Skeletal muscle satellite cell (primary cell): ENCODE measurements around the gene MYLK4.

ENCODE experiments used
- H3K27me3 ChIP-seq: 2 replicates; pipeline ENCODE4 v1.7.0; 2013; ENCODE audit warnings: low read length; ENCODE audit not compliant: control insufficient read depth, insufficient read depth
- H3K36me3 ChIP-seq: 2 replicates; pipeline ENCODE4 v1.7.0; 2013; ENCODE audit warnings: mild to moderate bottlenecking, control low read depth, low read length; ENCODE audit not compliant: insufficient read depth
- H3K4me1 ChIP-seq: 2 replicates; pipeline ENCODE4 v1.7.0; 2013; ENCODE audit warnings: low read length; ENCODE audit not compliant: control insufficient read depth, insufficient read depth
- H3K4me2 ChIP-seq: 2 replicates; pipeline ENCODE4 v1.7.0; 2013; ENCODE audit warnings: mild to moderate bottlenecking, low read length
- H3K4me3 ChIP-seq: 2 replicates; pipeline ENCODE4 v1.7.0; 2013; ENCODE audit warnings: low read length
- H3K9ac ChIP-seq: 2 replicates; pipeline ENCODE4 v1.7.0; 2013; ENCODE audit warnings: mild to moderate bottlenecking, low read depth, low read length, moderate library complexity
- H3K9me3 ChIP-seq: replicated peaks from 2 replicates; pipeline ENCODE4 v1.7.0; 2013; ENCODE audit warnings: mild to moderate bottlenecking, control low read depth, low read length

The MYLK4 gene

DNA sequence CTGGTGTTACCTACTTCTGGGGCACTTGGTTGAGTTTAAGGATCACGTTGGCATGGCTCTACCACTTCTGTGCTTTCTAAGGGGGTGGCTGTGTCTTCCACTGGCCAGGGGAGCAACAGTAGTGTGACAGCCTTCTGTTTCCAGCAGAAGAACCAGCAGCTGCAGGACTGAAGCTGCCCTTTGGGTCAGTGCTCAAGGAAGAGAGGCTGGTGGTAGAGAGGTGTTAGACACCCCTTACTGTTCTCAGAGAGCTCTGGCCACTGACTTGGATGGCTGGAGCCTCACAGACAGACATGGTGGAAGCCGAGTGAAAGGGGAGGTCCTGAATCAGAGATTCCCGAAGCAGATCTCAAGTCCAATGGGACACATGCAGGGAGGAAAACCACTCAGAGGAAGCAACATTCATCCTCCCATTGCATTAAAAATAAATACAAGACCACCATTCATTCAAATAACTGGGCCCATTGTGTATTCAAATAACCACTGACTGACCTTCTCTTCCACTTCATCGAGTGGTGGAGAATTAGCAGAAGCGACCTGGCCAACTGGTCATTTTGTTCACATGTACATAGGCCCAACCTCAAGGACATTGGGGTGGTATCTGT, 106.7 kb downstream of the MYLK4 start:
- Histone ChIP-seq H3K27me3 (peaks cover 68% of the 10 kb centered on the region), H3K9ac (no peak overlapping the region), H3K4me1 (no peaks in the 10 kb centered on the region), H3K4me3 (no peak overlapping the region), H3K4me2 (no peak overlapping the region), H3K36me3 (no peaks in the 10 kb centered on the region), H3K9me3 (no peaks in the 10 kb centered on the region)

DNA sequence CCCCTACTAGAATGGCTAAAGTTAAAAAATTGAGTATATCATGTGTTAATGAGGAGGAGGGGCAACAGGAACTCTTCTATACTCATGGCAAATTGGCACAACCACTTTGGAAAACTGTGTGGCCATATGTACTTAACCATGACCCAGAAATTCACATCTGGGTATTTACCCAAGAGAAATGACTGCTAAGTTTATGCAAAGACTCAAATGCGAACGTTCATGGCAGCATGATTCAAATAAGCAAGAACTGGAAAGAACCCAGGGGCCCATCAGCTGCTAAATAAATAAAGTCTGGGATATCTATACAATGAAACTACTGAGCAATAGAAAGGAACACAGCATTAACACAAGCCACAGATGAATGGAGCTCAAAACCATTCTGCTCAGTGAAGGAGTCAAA, 107.6 kb downstream of the MYLK4 start:
- peaks cover 66% of the 10 kb centered on the region for H3K27me3 ChIP-seq

DNA sequence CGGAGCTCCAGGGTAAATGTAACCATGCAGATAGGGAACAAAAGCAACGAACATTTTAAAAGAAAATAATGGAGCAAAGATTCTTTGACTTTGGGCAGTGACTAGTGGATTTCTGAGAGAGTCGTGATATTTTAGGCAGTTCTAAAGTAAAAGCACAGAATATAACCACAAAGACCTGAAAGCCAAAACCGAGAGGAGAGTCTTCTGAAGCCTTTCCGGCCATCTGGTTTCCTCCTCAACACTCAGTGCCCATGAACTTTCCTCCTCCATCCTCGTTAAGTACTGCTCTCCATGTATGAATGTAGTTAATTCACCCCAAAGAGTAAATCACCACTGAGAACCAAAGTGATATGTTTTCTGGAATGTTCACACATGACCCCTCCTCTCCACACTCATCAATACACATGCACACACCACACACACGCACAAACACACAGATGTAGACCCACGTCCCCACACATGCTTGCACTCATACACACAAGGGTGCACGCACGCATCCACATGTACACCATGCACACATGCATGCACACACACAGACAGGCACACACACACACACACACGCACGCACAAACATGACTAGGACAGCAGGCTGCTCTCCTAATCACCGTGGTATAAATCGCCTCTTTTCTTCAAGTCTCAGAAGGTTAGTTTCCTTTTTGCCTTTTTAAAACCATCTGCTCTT, 109.5 kb downstream of the MYLK4 start:
- Histone ChIP-seq H3K4me3 (no peak overlapping the region), H3K4me1 (no peaks in the 10 kb centered on the region), H3K36me3 (no peaks in the 10 kb centered on the region), H3K4me2 (no peak overlapping the region), H3K27me3 (peaks cover 65% of the 10 kb centered on the region), H3K9me3 (no peaks in the 10 kb centered on the region), H3K9ac (no peak overlapping the region)

More for the DNA sequence above, 107.6 kb downstream of the MYLK4 start:
- Histone ChIP-seq H3K9ac (no peak overlapping the region), H3K9me3 (no peaks in the 10 kb centered on the region), H3K4me3 (no peak overlapping the region), H3K4me1 (no peaks in the 10 kb centered on the region), H3K36me3 (no peaks in the 10 kb centered on the region), H3K4me2 (no peak overlapping the region)

DNA sequence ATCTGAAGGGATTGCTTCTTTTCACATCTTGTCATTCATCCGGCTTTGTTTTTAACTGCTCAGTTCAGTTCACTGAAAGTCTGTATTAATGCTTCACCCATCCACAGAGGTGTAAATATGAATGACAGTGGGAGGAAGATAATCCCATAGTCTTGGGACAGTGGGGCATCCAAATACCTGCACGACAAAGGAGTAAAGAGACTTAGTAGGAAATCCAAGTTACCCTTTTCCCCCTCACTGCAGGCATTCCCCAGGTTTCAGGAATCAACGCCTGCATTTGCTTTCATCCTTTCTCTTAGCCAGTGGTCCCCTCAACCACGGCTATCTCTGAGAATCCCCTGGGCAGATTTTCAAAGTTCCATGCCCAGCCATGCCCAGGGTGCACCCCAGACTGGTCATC, 110.2 kb downstream of the MYLK4 start:
- H3K4me2 ChIP-seq = no peak overlapping the region
- no peaks in the 10 kb centered on the region for H3K36me3 ChIP-seq
- no peak overlapping the region for H3K9ac ChIP-seq
- H3K4me1 ChIP-seq = no peaks in the 10 kb centered on the region
- peaks cover 60% of the 10 kb centered on the region for H3K27me3 ChIP-seq
- H3K9me3 ChIP-seq = no peaks in the 10 kb centered on the region
- H3K4me3 ChIP-seq = no peak overlapping the region

DNA sequence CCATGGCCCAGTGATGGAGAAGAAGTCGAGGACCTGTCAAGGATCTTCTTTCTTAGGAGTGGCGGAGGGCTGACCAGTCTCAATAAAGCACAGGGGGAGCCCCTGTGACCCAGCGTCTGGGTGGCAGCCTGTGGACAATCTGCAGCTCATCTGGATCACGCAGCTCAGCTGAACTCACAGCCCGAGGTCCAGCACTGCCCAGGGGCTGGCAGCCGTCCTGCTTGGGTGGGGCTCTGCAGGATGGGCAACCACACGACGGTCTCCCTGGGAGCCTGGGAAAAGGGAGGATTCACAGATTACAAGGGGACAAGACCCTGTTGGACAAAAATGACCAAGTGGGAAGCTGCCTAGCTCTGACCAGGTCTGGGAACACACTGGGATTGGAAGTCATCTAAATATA, 110.8 kb downstream of the MYLK4 start:
- H3K4me3 ChIP-seq = no peak overlapping the region
- H3K9me3 ChIP-seq = no peaks in the 10 kb centered on the region
- no peak overlapping the region for H3K4me2 ChIP-seq
- H3K9ac ChIP-seq = no peak overlapping the region
- H3K4me1 ChIP-seq = no peaks in the 10 kb centered on the region
- peaks cover 53% of the 10 kb centered on the region for H3K27me3 ChIP-seq
- no peaks in the 10 kb centered on the region for H3K36me3 ChIP-seq

DNA sequence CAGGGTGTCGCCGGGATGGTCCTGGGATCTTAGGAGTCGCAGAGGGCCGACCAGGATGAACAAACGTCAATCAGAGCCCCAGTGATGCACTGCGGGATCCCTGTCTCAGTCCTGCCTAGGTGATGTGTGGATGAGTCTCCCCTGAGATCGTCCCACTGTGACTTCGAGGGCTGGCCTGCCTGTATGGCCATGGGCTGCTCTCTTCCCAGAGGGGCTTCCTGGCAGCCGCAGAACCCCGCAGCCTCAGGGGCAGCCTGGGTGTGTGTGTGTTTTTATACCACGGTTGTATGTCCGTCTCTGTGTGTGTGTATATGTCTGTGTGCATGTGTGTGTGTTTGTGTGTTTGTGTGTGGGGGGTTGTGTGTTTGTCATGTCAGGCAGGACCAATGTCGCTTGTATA, 111.6 kb downstream of the MYLK4 start:
- Histone ChIP-seq H3K36me3 (no peaks in the 10 kb centered on the region), H3K4me2 (no peak overlapping the region), H3K9me3 (no peaks in the 10 kb centered on the region), H3K27me3 (peaks cover 47% of the 10 kb centered on the region), H3K4me3 (no peak overlapping the region), H3K4me1 (peaks cover 1% of the 10 kb centered on the region), H3K9ac (no peak overlapping the region)

DNA sequence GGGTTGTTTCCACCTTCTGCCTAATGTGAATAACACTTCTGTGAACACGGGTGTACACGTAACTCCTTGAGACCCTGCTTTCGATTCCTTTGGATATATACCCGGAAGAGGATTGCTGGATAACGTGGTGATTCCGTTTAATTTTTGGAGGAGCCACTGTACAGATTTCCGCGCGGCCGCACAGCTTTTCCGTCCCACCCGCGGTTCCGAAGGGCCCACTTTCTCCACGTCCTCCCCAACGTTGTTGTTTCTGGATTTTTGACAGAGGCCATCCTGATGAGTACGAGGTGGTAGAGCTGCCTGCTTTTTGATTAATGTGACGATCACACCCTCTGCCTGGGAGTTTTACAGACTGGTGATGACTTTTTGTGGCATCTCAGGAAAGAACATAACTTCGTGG, 114.0 kb downstream of the MYLK4 start:
- peaks cover 23% of the 10 kb centered on the region for H3K4me1 ChIP-seq
- no peaks in the 10 kb centered on the region for H3K9me3 ChIP-seq
- H3K4me3 ChIP-seq = no peak overlapping the region
- no peak overlapping the region for H3K4me2 ChIP-seq
- peaks cover 28% of the 10 kb centered on the region for H3K27me3 ChIP-seq
- no peaks in the 10 kb centered on the region for H3K36me3 ChIP-seq
- no peak overlapping the region for H3K9ac ChIP-seq

DNA sequence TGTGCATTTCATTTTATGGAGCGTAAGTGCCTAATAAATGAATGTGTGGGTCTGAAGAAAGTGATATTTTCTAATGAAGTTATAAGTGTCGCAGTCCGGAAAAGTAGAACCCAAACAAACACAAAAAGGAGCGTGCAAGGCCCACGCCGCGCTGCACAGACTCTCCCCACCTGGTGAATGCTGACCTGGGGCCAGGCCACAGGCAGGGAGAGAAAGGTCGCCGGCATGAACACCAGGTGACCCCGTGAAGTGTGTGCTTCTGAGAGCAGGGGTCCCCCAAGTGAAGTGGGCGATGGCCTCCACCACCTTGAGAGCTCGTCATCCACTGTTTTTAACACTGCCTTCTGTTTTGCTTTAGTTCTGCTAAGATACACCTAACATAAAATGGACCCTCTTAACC, 114.8 kb downstream of the MYLK4 start:
- peaks cover 20% of the 10 kb centered on the region for H3K27me3 ChIP-seq
- H3K9ac ChIP-seq = no peak overlapping the region
- H3K4me1 ChIP-seq = peaks cover 30% of the 10 kb centered on the region
- H3K9me3 ChIP-seq = no peaks in the 10 kb centered on the region
- H3K4me3 ChIP-seq = no peak overlapping the region
- no peaks in the 10 kb centered on the region for H3K36me3 ChIP-seq
- no peak overlapping the region for H3K4me2 ChIP-seq

DNA sequence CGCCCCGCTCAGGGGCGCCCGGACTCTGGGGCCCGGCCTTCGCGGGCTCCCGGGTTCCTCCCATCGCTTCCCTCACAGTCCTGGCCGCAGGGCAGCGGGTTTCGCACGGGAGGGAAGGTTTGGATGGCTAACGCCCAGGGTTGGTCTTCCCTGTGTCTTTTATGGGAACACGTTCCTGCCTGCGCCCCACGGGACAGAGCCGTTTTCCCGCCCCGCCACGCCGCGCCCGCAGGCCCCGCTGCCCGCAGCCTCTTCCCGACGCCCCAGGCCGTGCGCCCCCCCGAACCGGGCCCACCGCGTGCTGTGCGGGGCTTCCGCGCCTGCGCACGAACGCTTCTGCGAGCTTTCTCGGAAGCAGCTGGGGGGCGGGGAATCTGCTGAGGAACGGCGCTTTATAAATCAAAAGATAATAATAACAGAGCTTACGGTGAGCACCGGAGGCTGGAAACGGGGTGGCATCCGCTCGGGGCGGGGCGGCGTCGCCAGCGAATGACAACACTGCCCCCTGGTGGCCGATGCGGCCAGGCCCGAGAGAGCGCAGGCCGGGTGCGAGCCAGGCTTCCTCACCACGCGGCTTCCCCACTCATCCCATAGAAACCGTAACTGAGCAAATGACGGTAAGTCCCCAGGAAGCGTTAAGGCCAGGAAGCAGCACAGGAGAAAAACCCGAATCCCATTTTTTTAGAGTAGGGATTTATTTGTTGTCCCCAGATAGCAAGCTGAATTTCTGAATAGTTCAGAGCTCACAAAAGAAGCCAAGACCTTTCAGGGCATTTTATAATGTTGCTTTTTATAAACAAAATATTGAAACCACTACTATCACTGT, 116.4 kb downstream of the MYLK4 start:
- peak overlapping the region; percentile 75 for H3K9ac ChIP-seq
- H3K9me3 ChIP-seq = no peaks in the 10 kb centered on the region
- H3K36me3 ChIP-seq = no peaks in the 10 kb centered on the region
- peak overlapping the region; percentile 68 for H3K4me3 ChIP-seq
- peak overlapping the region; percentile 82 for H3K4me2 ChIP-seq
- H3K27me3 ChIP-seq = peaks cover 5% of the 10 kb centered on the region
- peaks cover 41% of the 10 kb centered on the region for H3K4me1 ChIP-seq

DNA sequence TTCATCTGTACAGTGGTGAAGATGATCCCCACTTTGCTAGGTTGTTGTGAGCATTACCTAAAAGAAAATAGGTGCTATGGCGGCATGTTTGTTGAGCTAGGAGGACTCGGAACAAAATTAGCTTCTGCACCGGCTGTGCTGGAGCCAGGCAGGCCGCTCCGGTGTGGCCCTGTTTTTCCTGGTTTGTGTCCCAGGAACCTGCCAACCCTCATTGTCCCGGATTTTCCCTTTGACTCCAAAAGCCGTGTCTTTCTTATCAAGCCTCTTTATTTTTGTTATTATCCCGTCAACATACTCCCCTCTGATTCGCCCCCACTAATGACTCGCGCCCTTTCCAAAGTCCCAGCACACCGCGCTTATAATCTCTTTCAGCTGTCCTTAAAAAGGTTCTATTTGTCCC, 117.0 kb downstream of the MYLK4 start:
- no peaks in the 10 kb centered on the region for H3K36me3 ChIP-seq
- peak overlapping the region; percentile 68 for H3K4me3 ChIP-seq
- no peaks in the 10 kb centered on the region for H3K9me3 ChIP-seq
- H3K9ac ChIP-seq = peak overlapping the region; percentile 75
- H3K27me3 ChIP-seq = no peaks in the 10 kb centered on the region
- H3K4me2 ChIP-seq = peak overlapping the region; percentile 82
- peaks cover 41% of the 10 kb centered on the region for H3K4me1 ChIP-seq

DNA sequence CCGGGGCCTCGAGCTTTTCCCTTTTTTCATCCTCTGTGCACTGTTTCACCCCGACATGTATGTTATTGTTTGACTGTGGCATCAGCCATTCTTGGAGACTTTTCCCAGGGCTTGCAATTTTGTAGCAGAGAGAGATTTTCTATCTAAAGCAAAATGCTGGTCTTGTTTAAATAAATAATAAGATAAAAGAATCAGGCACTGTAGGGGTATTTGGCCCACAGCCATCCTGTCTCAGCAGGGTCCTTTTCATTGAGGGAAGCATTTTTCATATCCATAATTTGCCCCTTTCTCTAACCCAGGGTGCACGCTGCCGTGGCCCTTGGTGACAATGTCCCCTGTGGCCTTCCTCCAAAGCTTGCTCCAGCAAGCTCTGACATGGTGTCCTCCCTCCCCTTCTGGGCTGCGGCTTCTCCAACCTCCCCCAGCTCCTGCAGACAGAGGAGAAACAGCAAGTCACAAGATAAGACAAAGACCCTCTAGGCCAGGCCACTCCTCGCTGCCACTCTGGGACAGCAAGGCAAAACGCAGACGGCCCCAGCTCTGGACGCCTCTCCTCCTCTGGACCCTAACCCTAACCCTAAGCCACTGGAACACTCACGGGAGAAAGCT, 117.6 kb downstream of the MYLK4 start:
- no peaks in the 10 kb centered on the region for H3K36me3 ChIP-seq
- H3K4me1 ChIP-seq = peaks cover 41% of the 10 kb centered on the region
- no peak overlapping the region for H3K4me2 ChIP-seq
- no peaks in the 10 kb centered on the region for H3K9me3 ChIP-seq
- peak overlapping the region; percentile 6 for H3K9ac ChIP-seq
- H3K27me3 ChIP-seq = no peaks in the 10 kb centered on the region
- H3K4me3 ChIP-seq = no peak overlapping the region
